ENCODE measurements around the gene PPP1R3C.

Gene PPP1R3C

GRCh38 chr10:91632671-91633550, at the start of gene PPP1R3C:
Gene PPP1R3C (minus strand): TSS chr10:91633071. CDS start chr10:91632969, 102 bp downstream.
- H3K4me3 ChIP-seq (ENCODE audit: low read depth, low read length): peak within 1 kb of the TSS; percentile 17

- H3K4me3 ChIP-seq (ENCODE audit: low read depth, low read length): no peak overlapping the region
These were observed 48.7 kb upstream of the PPP1R3C start for GRCh38 chr10:91681361-91682276.

GRCh38 chr10:91680487-91680886, 47.6 kb upstream of the PPP1R3C start:
- no peak overlapping the region for H3K4me3 ChIP-seq (ENCODE audit: low read depth, low read length)

- no peak overlapping the region for H3K4me3 ChIP-seq (ENCODE audit: low read depth, low read length)
These were observed 46.4 kb upstream of the PPP1R3C start for GRCh38 chr10:91679296-91679695.

DNA sequence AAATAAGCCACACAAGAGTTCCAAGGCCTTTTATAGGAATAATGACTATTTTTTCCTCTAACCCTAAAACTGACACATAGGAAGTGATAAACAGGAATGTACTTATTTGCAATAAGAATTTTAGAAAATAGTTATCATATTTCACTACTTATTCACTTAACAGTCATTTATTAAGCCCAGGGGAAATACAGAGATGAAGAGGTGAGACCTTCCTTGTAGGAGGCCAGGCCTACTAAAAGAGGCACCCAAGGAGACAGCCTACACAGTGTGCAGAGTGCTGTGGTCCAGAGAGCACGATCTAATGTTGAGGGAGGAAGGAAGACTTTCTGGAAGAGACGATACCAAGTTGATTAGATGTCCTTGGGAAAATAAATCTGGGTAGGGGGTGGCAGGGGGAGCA, 45.0 kb upstream of the PPP1R3C start:
- H3K4me3 ChIP-seq (ENCODE audit: low read depth, low read length): no peak overlapping the region

GRCh38 chr10:91672021-91672608, 39.2 kb upstream of the PPP1R3C start:
- H3K4me3 ChIP-seq (ENCODE audit: low read depth, low read length): no peak overlapping the region

GRCh38 chr10:91668913-91669312, 36.0 kb upstream of the PPP1R3C start:
- H3K4me3 ChIP-seq (ENCODE audit: low read depth, low read length): no peak overlapping the region

DNA sequence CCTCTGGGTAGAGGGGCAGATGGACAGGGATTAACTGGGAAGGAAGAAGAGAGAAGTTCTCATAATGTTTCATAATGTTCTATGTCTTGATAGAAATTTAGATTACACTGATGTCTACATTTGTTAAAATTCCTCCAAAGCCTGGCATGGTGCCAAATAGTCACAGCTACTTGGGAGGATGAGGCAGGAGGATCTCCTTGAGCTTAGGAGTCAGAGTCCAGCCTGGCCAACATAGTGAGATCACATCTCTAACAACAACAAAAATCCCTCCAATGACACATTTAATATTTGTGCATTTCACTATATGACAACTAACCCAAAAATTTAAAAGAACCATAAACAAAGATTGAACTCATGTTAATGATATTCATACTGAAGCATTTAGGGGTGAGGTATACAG, 33.0 kb upstream of the PPP1R3C start:
- no peak overlapping the region for H3K4me3 ChIP-seq (ENCODE audit: low read depth, low read length)

GRCh38 chr10:91664426-91664825, 31.6 kb upstream of the PPP1R3C start:
- H3K4me3 ChIP-seq (ENCODE audit: low read depth, low read length): no peak overlapping the region

DNA sequence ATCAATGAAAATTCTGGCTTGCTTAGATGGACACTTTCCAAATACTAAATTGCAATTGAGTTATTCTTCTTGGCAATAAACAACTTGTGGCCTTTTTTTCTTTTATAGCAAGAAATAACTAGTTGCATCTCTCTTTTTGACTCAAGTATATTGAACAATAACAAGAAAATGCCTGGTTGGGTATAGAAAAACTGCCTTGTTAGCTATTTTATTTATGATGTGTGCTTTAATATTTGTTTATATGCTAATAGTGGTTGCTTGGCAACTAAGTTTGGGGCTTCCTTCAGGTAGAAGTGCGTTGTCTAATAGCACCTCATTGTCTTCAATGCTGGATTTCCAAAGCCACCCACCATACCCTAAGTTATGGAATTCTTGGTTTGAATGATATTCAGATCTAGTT, 30.1 kb upstream of the PPP1R3C start:
- no peak overlapping the region for H3K4me3 ChIP-seq (ENCODE audit: low read depth, low read length)

GRCh38 chr10:91653219-91653870, 20.5 kb upstream of the PPP1R3C start:
- H3K4me3 ChIP-seq (ENCODE audit: low read depth, low read length): no peak overlapping the region

DNA sequence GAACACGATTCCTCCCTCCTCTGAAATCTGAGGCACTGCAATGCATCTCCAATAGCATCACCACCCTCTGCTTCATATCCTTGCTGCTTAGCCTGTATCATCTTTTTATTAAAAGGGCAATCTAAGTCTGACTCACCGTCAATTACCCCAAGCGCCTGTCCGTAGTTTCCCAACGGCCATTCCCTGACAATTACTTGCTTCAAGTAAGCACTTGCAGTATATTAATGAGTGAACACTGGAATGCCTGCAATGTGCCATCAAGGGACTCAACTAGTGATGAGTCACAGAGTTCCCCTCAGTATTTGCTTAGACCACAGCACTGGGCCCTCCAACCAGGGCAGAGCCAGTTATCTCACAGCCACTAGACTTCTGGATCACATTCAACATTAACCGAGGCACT, 19.5 kb upstream of the PPP1R3C start:
- H3K4me3 ChIP-seq (ENCODE audit: low read depth, low read length): no peak overlapping the region

DNA sequence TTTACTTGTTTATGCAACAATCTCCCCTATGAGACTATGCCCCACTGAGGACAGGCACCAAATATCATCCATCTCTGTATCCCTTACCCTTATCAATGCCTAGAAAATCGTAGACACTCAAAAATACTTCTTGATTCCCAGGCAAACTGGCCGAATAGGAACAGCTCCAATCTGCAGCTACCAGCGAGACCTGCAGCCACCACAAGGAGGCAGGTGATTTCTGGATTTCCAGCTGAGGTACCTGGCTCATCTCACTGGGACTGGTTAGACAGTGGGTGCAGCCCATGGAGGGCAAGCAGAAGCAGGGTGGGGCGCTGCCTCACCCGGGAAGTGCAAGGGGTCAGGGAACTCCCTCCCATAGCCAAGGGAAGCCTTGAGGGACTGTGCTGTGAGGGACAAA, 10.8 kb upstream of the PPP1R3C start:
- H3K4me3 ChIP-seq (ENCODE audit: low read depth, low read length): no peak overlapping the region

GRCh38 chr10:91642831-91643692, 10.2 kb upstream of the PPP1R3C start:
- no peak overlapping the region for H3K4me3 ChIP-seq (ENCODE audit: low read depth, low read length)

- no peak overlapping the region for H3K4me3 ChIP-seq (ENCODE audit: low read depth, low read length)
These were observed 4.0 kb upstream of the PPP1R3C start for GRCh38 chr10:91636892-91637291.

GRCh38 chr10:91635401-91636400, 2.8 kb upstream of the PPP1R3C start:
- no peak overlapping the region for H3K4me3 ChIP-seq (ENCODE audit: low read depth, low read length)

GRCh38 chr10:91634898-91635297, 2.0 kb upstream of the PPP1R3C start:
- no peak overlapping the region for H3K4me3 ChIP-seq (ENCODE audit: low read depth, low read length)

DNA sequence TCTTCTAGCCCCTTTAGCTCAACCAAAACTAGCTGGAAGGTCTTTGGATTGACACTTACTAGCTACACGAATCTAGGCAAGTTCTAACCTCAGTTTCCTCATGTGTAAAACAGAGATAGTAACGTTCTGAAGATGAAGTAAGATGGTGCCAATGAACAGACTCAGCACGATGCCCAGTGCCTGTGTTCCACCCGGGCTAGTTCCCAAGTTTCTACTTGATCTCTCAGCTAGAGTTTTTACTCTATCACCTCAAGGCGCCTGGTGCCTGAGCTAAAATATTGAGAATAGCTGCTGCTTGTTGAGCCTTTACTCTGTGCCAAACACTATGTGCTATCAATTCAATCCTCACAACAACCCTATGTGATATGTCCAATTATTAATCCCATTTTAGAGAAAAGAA, 1.4 kb upstream of the PPP1R3C start:
- H3K4me3 ChIP-seq (ENCODE audit: low read depth, low read length): no peak overlapping the region

DNA sequence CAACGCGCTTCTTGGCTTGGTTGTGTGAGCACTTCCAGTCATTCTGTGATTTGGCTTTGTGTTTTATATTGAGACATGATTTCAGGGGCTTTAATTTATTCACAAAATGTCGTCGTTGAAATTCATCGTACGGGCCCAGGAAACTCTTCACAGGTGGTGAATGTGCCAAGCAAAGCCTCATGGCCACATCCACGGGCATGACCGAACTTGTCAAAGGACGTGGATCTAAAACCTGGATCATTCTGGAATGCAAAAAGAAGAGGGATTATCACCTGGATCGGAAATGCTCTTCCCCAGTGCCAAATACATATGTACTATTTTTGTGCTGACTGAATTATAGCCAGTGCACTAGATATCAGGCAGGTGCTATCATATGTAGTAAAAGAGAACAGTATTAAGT, 2.2 kb downstream of the PPP1R3C start:
- no peak overlapping the region for H3K4me3 ChIP-seq (ENCODE audit: low read depth, low read length)

All from iPS-11a (cell line).